Measurements from ENCODE around the gene SRC. TPM values are rescaled to one million over a fixed set of nuclear protein-coding genes. Genes with fewer than 3 reads are reported as not detected.

Gene SRC
- total RNA-seq, 1 donor from 2014 or later, result 210 TPM

DNA sequence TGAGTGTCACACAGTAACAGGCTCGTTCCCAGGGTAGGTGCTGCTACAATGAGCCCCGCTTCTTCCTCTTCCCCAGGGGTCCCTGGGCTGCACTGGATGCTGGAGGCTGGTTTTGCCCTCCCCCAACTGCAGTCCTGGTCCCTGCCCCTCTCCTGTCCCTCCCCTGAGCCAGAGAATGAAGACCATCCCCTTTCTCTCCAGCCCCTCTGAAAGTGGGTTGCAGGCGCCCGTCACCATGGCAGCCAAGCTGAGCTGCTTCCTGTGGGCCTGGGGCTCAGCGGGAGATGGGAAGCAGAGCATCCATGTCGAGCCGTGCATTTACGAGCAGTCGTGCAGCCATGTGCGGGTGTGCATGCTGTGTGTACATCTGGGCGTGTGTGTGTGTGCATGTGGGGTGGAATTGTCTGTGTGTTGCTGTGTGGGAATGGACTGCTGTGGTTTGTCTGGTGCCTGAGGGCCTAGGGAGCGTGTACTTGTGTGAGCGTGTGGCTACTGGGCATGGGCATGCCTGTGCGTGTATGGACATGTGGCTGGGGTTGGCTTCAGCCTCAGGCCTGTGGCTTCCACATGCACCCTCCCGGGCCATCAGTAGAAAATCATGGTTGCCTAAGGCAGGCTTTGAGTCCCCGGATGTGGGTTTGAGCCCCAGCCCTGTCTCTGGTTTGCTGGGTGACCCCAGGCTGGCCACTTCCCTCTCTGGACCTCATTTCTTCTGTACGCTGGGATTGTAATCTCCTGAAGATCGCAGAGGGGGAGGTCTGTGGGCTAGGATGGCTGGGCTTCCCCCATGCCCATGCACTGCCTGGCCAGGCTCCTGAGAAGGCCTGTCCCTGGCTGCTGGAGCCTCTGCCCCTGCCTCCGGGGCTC lies 48.8 kb downstream of the SRC start:
- DNase-seq (ENCODE audit: low spot score), result no peak

DNA sequence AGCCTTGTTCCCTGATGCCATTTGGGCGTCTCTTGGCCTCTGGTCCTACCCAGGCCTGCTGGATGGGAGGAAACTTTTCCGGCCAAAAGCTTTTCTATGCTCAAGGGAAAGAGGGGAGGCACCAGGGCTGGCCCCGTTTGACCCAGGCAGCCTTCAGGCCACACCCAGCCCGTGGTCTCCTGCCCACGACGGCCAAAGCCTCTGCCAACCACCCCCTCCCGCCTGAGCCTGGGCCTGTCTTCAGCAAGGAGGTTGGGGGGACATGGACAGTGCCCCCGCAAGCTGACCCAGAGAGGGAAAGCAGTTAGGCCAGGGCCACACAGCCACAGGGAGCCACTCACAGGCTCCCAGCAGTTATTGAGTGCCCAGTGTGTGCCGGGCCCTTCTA lies 49.5 kb downstream of the SRC start:
- no peak for DNase-seq (ENCODE audit: low spot score)

DNA sequence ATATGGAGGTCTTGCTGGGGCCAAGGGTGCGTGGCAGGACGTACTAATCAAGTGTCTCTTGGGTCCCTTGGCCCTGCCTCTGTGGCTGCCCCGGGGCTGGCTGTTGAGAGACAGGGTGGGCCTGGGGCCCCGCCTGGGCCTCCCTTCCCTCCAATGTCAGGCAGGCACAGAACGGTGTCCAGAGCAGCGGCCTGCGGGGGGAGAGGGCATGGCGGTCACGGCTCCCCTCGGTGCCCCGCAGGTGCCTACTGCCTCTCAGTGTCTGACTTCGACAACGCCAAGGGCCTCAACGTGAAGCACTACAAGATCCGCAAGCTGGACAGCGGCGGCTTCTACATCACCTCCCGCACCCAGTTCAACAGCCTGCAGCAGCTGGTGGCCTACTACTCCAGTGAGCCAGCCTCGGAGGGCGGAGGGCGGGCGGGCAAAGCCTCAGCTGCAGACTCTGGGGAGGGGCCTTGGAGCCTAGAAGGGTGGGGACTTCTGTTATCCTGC lies 50.0 kb downstream of the SRC start:
- DNase-seq (ENCODE audit: low spot score), result no peak

DNA sequence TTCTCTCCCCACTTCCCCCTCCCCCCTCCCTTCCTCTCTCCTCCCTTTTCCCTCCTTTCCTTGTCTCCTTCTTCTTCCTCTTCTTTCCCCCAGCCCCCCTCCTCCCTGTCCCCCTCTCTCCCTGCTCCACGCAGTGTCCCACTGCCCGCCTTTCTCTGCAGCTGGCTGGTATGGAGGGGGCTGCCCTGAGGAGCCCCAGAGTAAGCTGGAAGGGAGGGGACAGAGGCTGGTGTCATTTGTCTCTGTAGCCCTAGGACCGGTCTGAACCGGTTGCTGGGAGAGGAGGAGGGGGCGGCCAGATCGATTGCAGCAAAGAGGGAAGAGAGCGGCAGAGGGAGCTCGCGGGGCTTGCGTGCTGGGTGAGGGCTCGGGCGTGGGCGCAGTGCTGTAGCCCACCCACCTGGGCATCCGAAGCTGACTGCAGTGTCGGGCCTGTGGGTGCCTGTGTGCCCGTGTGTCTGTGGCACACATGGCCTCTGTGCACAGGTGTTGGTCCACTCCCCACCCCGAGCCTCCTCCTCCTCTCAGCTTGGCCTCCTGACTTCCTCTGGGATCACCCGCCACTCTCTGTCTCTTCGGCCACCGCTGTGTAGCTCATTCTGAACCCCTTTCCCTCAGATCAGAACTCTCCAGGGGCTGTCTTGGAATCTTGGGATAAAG lies 50.6 kb downstream of the SRC start:
- no peak for DNase-seq (ENCODE audit: low spot score)

DNA sequence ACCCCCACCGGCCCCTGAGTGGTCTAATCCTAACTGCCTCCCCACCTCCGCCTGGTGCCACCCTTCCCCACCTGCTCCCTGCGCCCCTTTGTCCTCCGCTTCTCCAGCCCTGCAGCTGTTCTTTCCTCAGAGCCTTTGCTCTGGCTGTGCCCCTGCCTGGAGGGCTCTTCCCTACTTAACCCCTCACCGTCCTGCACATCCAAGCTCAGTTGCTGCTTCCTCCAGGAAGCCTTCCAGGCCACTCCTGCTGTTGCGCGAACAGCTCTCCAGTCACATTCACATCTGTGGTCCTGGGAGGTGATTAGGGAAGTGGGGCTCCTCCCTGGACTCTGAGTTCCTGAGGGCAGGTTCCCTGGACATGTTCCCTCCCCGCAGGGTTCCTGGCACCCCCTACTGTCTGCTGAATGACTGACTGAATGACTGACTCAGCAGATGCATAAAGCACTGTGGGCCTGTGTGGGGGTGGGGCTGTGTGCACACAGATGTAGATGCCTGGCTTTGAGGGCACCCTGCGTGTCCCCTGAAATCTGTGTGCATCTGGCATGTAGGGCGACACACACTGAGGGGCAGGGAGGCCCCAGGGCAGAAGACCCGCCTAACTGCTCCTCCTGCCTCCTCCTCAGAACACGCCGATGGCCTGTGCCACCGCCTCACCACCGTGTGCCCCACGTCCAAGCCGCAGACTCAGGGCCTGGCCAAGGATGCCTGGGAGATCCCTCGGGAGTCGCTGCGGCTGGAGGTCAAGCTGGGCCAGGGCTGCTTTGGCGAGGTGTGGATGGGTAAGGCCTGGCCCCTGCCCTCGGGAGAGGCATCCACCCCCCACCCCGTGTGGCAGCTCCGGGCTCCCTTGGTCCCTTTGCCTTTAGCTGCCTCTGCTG lies 51.4 kb downstream of the SRC start:
- no peak for DNase-seq (ENCODE audit: low spot score)

DNA sequence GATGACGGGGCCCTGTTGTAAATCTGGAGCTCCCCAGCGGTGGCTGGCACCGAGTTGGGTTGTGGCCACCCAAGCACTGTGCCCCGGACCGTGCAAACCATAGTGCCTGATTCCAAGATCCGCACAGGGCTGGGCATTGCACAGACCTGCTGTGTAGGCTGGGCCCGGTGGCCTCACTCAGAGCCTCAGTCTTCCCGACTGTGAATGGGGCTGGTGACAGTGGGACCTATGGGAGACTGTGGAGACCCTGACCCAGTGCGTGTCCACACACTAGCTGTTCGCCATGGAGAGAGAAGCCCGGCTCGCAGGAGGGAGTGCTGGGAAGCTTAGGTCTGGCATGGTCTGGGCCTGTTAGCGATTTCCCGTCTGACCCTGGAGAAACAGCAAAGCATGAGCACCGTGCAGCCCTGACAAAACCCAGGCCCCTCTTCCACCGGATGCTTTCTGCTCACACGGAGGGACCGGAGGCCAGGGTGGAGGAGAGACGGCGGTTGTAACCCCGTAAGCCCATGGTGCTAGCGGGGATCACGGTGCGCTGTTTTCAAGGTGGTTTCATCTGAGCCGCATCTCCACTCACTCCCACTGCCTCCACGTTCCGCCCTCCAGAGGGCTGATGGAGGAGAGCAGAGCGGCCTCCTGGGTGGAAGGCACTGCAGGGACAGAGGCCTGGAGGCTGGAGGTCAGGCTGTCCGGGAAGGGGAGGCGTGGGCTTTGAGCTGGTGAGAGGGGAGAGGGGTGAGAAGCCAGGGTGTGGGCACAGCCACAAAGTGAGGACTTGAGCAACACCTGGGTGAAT lies 52.2 kb downstream of the SRC start:
- DNase-seq (ENCODE audit: low spot score), result no peak

DNA sequence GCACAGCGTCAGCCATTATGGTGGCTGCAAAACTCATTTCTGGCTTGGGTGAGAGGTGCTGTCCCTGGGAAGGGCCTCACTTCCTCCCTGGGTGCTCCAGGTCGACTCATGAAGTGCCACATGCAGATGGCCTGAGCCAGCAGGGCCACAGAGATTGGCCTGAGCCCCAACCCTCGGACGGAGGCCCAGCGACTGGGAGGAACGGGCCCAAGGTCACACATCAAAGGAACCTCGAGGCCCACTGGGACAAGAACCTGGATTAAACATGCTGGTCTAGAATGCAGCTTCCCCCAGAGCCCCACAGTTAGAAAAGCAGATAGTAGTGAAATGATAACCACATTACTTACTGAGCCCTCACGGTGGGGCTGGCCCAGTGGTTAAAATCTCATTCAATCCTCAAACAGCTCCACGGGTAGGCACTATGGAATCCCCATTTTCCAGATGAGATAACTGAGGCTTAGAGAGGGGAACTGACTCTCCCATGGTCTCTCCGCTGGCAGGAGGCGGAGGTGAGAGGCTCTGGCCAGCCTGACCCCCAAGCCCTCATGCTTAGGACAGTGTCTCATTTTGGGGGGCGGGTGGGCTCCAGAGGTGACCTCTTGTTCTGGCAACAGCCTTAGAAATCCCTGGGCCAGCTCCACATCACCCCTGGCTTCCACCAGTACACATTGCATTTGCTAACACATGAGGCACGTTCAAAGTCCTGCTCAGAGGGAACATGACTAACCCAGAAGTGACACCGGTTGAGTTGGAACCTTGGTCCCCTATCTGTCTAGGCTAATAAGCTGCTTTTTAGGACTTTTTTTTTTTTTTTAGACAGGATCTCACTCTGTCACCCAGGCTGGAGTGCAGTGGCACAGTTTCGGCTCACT lies 53.0 kb downstream of the SRC start:
- no peak for DNase-seq (ENCODE audit: low spot score)

DNA sequence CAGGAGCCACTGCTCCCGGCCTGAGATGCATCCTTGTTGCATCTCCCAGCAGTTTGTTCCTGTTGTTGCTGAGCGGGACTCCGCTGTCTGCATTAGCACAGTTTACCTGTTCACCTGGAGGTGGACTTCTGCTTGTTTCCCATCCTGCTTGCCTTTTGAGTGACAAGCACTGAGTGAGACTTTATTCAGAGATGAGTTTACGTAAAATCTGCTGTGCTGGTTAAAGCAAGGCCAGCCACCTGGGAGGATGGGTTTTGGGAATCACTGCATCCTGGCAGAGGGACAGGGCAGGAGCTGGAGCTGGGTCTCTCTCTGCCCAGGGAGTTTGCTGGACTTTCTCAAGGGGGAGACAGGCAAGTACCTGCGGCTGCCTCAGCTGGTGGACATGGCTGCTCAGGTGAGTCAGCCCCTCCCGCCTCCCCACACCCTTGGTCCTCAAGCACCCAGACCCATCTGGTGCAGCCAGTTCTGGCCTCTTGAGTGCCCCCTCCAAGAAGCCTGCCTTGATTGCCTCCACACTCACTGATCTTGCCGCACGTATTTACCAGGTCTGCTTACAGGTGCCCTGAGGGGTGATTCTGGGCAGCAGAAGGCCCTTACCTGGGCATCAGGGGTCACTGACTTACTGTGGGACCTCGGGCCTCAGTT lies 55.5 kb downstream of the SRC start:
- DNase-seq (ENCODE audit: low spot score), result no peak

DNA sequence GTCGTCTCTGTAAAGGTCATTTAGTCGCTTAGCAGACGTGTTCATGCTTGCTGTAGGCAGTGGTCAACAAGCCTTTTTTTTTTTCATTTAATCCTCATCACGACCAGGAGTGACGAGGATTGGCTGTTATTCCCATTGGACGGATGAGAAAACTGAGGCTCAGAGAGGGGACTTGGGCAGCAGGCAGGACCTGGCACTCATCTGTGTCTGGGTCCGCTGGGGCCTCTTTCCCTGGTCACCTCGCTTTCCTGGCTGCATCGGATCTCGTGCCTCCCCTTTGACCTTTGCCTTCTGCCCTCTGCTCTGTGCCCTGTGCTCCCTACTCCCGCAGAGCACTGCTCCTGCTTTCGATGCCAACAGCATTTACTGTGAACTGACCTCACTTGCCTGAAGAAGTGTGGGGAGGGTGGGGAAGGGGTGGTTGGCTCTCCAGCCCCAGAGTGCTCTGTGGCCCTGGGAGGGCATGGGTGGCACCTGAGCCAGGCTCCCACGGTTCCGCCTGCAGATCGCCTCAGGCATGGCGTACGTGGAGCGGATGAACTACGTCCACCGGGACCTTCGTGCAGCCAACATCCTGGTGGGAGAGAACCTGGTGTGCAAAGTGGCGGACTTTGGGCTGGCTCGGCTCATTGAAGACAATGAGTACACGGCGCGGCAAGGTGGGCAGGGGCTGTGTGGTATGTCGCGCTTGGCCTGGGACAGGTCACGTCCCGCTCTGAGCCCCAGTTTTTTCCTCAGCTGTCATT lies 56.2 kb downstream of the SRC start:
- DNase-seq (ENCODE audit: low spot score), result no peak

DNA sequence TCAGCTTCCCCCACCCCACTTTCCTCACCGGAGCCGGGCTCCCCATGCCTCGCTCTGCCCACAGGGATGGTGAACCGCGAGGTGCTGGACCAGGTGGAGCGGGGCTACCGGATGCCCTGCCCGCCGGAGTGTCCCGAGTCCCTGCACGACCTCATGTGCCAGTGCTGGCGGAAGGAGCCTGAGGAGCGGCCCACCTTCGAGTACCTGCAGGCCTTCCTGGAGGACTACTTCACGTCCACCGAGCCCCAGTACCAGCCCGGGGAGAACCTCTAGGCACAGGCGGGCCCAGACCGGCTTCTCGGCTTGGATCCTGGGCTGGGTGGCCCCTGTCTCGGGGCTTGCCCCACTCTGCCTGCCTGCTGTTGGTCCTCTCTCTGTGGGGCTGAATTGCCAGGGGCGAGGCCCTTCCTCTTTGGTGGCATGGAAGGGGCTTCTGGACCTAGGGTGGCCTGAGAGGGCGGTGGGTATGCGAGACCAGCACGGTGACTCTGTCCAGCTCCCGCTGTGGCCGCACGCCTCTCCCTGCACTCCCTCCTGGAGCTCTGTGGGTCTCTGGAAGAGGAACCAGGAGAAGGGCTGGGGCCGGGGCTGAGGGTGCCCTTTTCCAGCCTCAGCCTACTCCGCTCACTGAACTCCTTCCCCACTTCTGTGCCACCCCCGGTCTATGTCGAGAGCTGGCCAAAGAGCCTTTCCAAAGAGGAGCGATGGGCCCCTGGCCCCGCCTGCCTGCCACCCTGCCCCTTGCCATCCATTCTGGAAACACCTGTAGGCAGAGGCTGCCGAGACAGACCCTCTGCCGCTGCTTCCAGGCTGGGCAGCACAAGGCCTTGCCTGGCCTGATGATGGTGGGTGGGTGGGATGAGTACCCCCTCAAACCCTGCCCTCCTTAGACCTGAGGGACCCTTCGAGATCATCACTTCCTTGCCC lies 57.4 kb downstream of the SRC start:
- DNase-seq (ENCODE audit: low spot score), result no peak

DNA sequence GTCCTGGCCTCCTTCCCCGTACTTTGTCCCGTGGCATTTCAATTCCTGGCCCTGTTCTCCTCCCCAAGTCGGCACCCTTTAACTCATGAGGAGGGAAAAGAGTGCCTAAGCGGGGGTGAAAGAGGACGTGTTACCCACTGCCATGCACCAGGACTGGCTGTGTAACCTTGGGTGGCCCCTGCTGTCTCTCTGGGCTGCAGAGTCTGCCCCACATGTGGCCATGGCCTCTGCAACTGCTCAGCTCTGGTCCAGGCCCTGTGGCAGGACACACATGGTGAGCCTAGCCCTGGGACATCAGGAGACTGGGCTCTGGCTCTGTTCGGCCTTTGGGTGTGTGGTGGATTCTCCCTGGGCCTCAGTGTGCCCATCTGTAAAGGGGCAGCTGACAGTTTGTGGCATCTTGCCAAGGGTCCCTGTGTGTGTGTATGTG lies 58.5 kb downstream of the SRC start:
- DNase-seq (ENCODE audit: low spot score), result no peak

DNA sequence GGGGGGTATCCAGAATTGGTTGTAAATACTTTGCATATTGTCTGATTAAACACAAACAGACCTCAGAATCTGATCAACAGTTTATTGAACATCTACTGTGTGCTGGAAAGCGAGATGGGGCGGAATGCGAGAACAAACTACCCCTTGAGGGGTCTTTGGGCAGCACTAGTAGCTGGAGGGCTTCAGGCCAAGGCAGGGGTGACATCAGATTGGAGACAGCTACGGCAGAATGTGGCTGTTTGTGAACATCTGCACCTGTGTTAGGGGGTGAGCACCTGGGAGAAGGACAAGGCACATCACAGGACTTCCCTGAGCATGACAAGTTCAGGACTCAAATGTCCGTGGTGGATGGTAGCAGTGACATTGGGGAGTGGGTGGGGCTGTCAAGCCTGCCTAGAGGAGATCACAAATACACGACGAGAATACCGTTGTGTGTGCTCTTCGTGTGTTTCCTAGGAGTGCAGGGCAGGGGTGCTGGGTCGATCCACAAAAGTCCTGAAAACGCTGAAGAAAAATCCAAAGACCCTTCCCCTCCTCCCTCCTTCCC lies 59.5 kb downstream of the SRC start:
- no peak for DNase-seq (ENCODE audit: low spot score)

DNA sequence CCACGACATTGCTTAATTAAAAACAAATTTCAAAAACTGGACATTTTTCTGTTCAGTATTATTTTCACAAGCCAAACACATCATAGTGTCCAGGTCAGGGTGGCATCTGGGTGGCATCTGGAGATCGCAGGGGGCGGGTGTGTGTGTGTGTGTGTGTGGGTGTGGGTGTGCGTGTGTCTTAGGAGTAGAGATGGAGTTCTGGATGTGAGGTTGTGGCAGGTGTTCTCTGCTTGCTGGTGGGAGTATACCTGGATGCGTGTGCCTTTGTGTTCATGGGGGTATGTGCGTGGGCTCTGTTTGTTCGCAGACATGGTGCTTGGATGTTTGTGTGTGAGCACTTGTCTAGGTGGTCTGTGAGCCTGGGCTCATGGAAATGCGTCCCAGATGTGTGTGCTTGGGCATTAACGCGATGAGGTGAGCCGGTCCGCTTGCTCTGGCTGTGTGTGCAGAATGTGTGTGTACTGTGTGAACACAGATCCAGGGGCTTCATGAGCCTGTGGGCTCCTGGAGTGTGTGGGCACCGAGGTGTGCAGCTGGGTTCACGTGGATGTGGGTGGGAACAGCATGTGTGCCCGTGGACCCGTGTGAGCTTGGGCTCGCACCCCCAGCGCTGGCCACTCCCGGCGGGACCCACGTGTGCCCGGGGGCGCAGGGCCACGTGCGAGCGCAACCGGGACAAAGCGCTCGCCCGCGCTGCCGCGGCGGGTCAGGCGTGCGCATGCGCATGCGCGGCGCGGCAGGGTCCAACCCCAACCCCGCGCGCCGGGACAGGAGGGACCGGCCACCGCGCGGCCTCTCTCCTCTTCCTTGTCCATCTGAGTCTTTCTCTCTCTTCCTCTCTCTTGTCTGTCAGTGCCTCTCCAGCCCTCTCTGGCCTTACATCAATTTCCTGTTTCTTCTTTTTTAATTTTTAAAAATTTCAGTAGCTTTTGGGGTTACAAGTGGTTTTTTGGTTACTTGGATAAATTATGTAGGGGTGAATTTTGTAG lies 60.4 kb downstream of the SRC start:
- no peak for DNase-seq (ENCODE audit: low spot score)

DNA sequence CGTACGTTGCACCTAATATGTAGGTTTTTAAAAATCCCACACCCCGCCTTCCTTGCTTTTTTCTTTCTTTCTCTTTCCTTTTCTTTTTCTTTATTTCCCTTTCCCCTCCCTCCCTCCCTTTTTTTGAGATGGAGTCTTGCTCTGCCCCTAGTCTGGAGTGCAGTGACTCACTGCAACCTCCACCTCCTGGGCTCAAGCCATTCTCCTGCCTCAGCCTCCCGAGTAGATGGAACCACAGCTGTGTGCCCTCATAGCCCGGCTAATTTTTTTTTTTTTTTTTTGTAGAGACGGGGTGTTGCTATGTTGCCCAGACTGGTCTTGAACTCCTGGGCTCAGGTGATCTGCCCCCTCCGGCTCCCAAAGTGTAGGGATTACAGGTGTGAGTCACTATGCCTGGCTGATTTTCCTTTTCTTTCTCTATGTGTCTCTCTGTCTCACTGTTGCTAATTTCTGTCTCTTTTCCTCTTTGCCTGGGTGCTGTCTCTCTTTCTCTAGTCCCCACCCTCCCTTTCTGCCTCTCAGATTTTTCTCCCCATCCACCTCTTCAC lies 61.2 kb downstream of the SRC start:
- DNase-seq (ENCODE audit: low spot score), result no peak

DNA sequence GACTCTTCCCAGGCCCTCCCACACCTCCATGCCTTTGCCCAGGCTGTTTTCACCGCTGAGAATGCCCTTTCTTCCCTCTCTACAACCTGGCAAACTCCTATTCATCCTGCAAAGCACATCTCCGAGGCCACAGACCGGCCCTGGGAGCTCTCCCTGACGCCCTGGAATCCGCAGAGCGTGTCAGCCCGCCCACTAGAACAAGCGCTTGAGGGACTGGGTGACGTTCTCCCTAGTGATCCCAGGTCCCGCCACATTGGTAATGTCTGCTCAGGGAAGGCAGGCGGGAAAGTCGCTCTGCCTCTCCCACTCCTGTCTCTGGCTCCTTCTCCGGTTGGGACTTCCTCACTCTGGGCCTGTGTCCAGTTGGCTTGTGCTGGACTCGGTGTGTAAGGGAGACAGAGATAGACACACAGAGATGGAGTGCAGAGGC lies 61.6 kb downstream of the SRC start:
- DNase-seq (ENCODE audit: low spot score), result no peak

Measured in mucosa of gallbladder (tissue), 1 donor.